Activated T-cell treated with anti-CD3 and anti-CD28 coated beads, Interleukin-2, amount 50 U/mL, for 4 hours (primary cell): ENCODE measurements around the gene CD2BP2. TPM values are rescaled to one million over a fixed set of nuclear protein-coding genes. Genes with fewer than 3 reads are reported as not detected.
"Not testable (repeated sequence)": the region's sequence is repeated elsewhere in the genome, so short reads cannot be mapped to it uniquely, and the experiment has no call there.

Source experiments
- ATAC-seq, 2 donors: fragments of 200-7000 bp; cut with Tn5 transposase; one replicate each; pipeline ENCODE4 v1.10.0; 2021
- DNase-seq: peaks from one replicate; pipeline ENCODE4 v3.0.0-alpha.2; 2020
- H3K27me3 Mint-ChIP-seq: one replicate; pipeline ENCODE4 v1.8.0; 2021; ENCODE audit warnings: low read depth, mixed read lengths
- H3K36me3 Mint-ChIP-seq: one replicate; pipeline ENCODE4 v1.8.0; 2022; ENCODE audit warnings: mixed read lengths; ENCODE audit not compliant: insufficient read depth
- H3K4me1 Mint-ChIP-seq: one replicate; pipeline ENCODE4 v1.8.0; 2021; ENCODE audit warnings: low read depth, mixed read lengths
- H3K4me3 Mint-ChIP-seq: one replicate; pipeline ENCODE4 v1.8.0; 2021; ENCODE audit warnings: mild to moderate bottlenecking, moderate library complexity, mixed read lengths
- H3K9me3 Mint-ChIP-seq: one replicate; pipeline ENCODE4 v1.8.0; 2021; ENCODE audit warnings: mixed read lengths
- total RNA-seq, 3 donors: library from RNA; stranded (reverse); gene quantifications; one replicate each; pipeline ENCODE4 v1.2.1, GENCODE V29; 2021

The CD2BP2 gene
- total RNA-seq, 3 donors from 2014 or later, result 95.2 to 97.2 (median 96.8) TPM

DNA sequence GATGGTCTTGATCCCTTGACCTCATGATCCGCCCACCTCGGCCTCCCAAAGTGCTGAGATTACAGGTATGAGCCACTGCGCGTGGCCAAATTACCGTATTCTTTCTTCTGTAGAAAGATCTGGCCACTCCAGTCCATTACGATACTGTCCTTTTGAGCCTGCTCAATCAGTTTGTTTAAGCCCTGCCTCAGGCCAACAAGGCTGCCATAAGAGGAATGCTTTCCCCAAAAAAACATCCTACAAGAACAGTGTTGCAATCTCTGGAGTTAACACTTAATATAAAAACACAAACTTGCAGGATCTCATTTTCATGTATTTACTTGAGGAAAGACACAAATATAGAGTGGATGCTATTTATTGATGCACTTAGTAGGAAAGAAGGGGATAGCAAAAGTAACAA, 30.9 kb downstream of the CD2BP2 start:
- not testable (repeated sequence) for H3K4me3 Mint-ChIP-seq, H3K36me3 Mint-ChIP-seq, ATAC-seq, H3K27me3 Mint-ChIP-seq, DNase-seq, H3K9me3 Mint-ChIP-seq
- peaks cover 27% of the 10 kb centered on the region for H3K4me1 Mint-ChIP-seq

DNA sequence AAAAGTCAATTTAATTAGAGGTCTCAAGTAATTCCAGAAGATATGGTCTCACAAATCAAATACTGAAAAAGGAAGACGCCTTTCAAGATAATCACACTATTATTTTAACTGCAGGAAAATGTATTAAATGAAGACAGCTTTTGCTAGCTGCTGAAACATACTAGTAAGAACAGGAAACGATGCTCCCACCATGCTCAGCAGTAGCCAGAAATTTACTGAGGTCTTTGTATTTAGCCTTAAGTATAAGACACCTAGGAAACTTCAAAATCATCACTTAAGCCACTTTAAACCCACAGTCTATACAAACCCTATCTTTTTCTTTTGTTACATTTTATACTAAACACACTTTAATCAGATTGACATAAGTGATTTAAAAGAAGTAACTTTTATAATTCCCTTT, 36.5 kb downstream of the CD2BP2 start:
- peaks cover 20% of the 10 kb centered on the region for H3K4me1 Mint-ChIP-seq
- not testable (repeated sequence) for H3K4me3 Mint-ChIP-seq, H3K27me3 Mint-ChIP-seq, DNase-seq, H3K36me3 Mint-ChIP-seq, H3K9me3 Mint-ChIP-seq, ATAC-seq

DNA sequence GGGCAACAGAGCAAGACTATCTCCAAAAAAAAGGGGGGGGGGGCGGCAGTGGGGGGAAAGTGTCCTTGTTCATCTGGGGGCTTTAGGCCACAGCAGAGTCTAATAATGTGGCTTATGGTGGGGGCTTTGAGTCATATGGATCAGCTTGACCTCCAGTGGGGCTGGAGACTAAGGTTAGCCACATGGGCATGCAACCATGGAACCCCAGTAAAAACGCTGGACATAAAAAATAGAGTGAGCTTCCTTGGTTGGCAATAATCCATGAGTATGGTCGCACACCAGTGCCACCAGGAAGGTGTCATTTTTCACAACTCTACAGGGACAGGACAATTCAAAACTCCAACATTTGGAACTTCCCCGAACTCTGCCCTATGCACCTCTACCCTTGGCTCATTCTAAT, 44.2 kb downstream of the CD2BP2 start:
- H3K4me1 Mint-ChIP-seq, result peaks cover 25% of the 10 kb centered on the region
- H3K27me3 Mint-ChIP-seq, DNase-seq, H3K9me3 Mint-ChIP-seq, H3K4me3 Mint-ChIP-seq, H3K36me3 Mint-ChIP-seq, ATAC-seq: not testable (repeated sequence)

DNA sequence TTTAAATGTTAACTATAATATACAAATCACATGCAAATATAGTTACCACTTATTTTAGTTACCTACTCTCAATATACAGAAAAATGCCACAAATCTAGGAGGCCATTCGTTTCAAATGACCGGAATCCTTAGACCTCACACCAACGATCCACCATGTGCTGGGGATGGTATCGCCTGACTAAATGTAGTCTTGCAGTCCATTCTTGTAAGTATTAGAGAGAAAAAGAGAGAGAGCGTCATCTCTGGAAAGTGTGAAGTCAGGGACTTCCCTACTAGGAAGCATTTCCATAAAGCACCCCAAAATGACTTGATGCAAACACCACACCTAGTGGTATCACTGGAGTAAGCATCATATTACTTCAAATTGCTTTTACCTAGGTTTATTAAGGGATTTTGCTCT, 45.9 kb downstream of the CD2BP2 start:
- H3K4me3 Mint-ChIP-seq, H3K27me3 Mint-ChIP-seq, ATAC-seq, H3K9me3 Mint-ChIP-seq, H3K36me3 Mint-ChIP-seq, DNase-seq: not testable (repeated sequence)
- H3K4me1 Mint-ChIP-seq, result peaks cover 19% of the 10 kb centered on the region

Other genes with a start within 250 kb of the CD2BP2 start
- gene GDPD3, start 241.8 kb downstream of the CD2BP2 start, total RNA-seq, result 1 to 10 TPM in 2 of 3 donors, under 1 TPM in 1; 0.76 to 3.3 (median 2.7) TPM
- 10 to 100 TPM; 29.1 to 37.5 (median 32.6) TPM for gene MAPK3, start 232.1 kb downstream of the CD2BP2 start, total RNA-seq
- gene CORO1A, start 171.7 kb downstream of the CD2BP2 start, total RNA-seq, result 100 to 1,000 TPM; 747 to 940 (median 832) TPM
- gene BOLA2B, start 161.6 kb downstream of the CD2BP2 start, total RNA-seq, result 100 to 1,000 TPM; 468 to 531 (median 481) TPM
- gene SLX1A, start 161.4 kb downstream of the CD2BP2 start, total RNA-seq, result 100 to 1,000 TPM in 1 of 3 donors, 10 to 100 TPM in 2; 84.5 to 110 (median 95.6) TPM
- 1 to 10 TPM; 6.8 to 7.6 (median 7.0) TPM for gene SULT1A3, start 156.1 kb downstream of the CD2BP2 start, total RNA-seq
- gene NPIPB13, start 106.8 kb downstream of the CD2BP2 start, total RNA-seq, result 10 to 100 TPM in 1 of 3 donors, 1 to 10 TPM in 2; 8.2 to 10.2 (median 8.3) TPM
- gene TBC1D10B, start 15.2 kb upstream of the CD2BP2 start, total RNA-seq, result 10 to 100 TPM; 48.2 to 52.5 (median 49.6) TPM
- gene MYL11, start 19.5 kb upstream of the CD2BP2 start, total RNA-seq, result under 1 TPM in 1 of 3 donors, not detected in 2; 0.76 TPM
- gene SEPTIN1, start 27.3 kb upstream of the CD2BP2 start, total RNA-seq, result 100 to 1,000 TPM; 133 to 164 (median 152) TPM
- 10 to 100 TPM; 18.0 to 19.2 (median 18.1) TPM for gene ZNF48, start 40.1 kb upstream of the CD2BP2 start, total RNA-seq
- 1 to 10 TPM; 7.1 to 9.8 (median 9.4) TPM for gene ZNF771, start 52.3 kb upstream of the CD2BP2 start, total RNA-seq
- 100 to 1,000 TPM; 226 to 283 (median 250) TPM for gene DCTPP1, start 74.7 kb upstream of the CD2BP2 start, total RNA-seq
- gene SEPHS2, start 90.6 kb upstream of the CD2BP2 start, total RNA-seq, result 10 to 100 TPM; 64.5 to 69.1 (median 67.1) TPM
- gene ITGAL, start 117.4 kb upstream of the CD2BP2 start, total RNA-seq, result 100 to 1,000 TPM; 193 to 259 (median 220) TPM
- 10 to 100 TPM in 2 of 3 donors, 1 to 10 TPM in 1; 9.1 to 10.7 (median 10.5) TPM for gene ZNF768, start 171.3 kb upstream of the CD2BP2 start, total RNA-seq
- gene ZNF747, start 179.6 kb upstream of the CD2BP2 start, total RNA-seq, result 10 to 100 TPM; 14.2 to 15.4 (median 15.2) TPM
- gene ZNF764, start 203.1 kb upstream of the CD2BP2 start, total RNA-seq, result 10 to 100 TPM; 21.2 to 23.4 (median 22.5) TPM
- 1 to 10 TPM; 5.6 to 8.1 (median 7.4) TPM for gene ZNF688, start 216.4 kb upstream of the CD2BP2 start, total RNA-seq
- 1 to 10 TPM; 4.7 to 9.5 (median 6.8) TPM for gene ZNF785, start 230.4 kb upstream of the CD2BP2 start, total RNA-seq